Transverse colon (tissue), 4 donors: Measurements from ENCODE around the gene CCNI. TPM values are rescaled to one million over a fixed set of nuclear protein-coding genes. Genes with fewer than 3 reads are reported as not detected.

ENCODE experiments used
- DNase-seq: peaks from one replicate; pipeline ENCODE4 v3.0.0-alpha.2; 2019
- H3K27ac ChIP-seq, 4 donors: fragments of 200-600 bp; sonication (generic); 2 replicates each; pipeline ENCODE4 v1.5.1; 2016 to 2018; ENCODE audit warnings: inconsistent platforms in 4 of 4
- H3K27me3 ChIP-seq: fragments of 200-600 bp; sonication (generic); 2 replicates; pipeline ENCODE4 v1.5.1; 2017; ENCODE audit warnings: inconsistent platforms
- H3K36me3 ChIP-seq, 4 donors: fragments of 200-600 bp; sonication (generic); 2 replicates each; pipeline ENCODE4 v1.5.1; 2017 to 2019; ENCODE audit warnings: inconsistent platforms in 4 of 4
- H3K4me1 ChIP-seq, 4 donors: fragments of 200-600 bp; sonication (generic); 2 replicates each; pipeline ENCODE4 v1.5.1; 2017 to 2020; ENCODE audit warnings: inconsistent platforms in 4 of 4
- H3K4me3 ChIP-seq, 4 donors: fragments of 200-600 bp; sonication (generic); 1 replicate in 1 of 4; 2 replicates in 3 of 4; pipeline versions ENCODE4 v1.5.1 to v1.6.1; 2017 to 2019; ENCODE audit warnings: inconsistent platforms in 4 of 4
- H3K9me3 ChIP-seq, 2 donors: fragments of 200-600 bp; sonication (generic); 2 replicates each; pipeline ENCODE4 v1.5.1; 2017 to 2019; ENCODE audit warnings: inconsistent platforms in 2 of 2
- CTCF ChIP-seq, 5 experiments: fragments of 200-600 bp in 3 of 5; fragments of 450-650 bp in 2 of 5; sonication (generic) in 3 of 5; IDR thresholded peaks; 1 replicate in 2 of 5; 2 replicates in 3 of 5; pipeline ENCODE4 v1.5.1; 2016 to 2017; ENCODE audit warnings: antibody characterized with exemption in 5 of 5, inconsistent platforms in 3 of 5, mild to moderate bottlenecking in 2 of 5, moderate library complexity in 1 of 5
- EP300 ChIP-seq: sonication (generic); formaldehyde crosslinking; IDR thresholded peaks from one replicate; pipeline ENCODE4 v1.6.1; 2017; ENCODE audit warnings: antibody characterized with exemption, low read depth
- POLR2A ChIP-seq: fragments of 450-650 bp; IDR thresholded peaks from one replicate; pipeline ENCODE4 v1.6.1; 2016; ENCODE audit warnings: antibody characterized with exemption, mild to moderate bottlenecking, moderate library complexity
- POLR2AphosphoS5 ChIP-seq, 3 donors: sonication (generic); formaldehyde crosslinking; IDR thresholded peaks; one replicate each; pipeline ENCODE4 v1.6.1; 2016; ENCODE audit warnings: antibody characterized with exemption in 3 of 3
- WGBS, 2 donors: methylation state at CpG; one replicate each; pipeline ENCODE4 v1.1.5; 2018; ENCODE audit warnings: low coverage in 1 of 2; 5-methylcytosine and 5-hydroxymethylcytosine counted together
- in situ Hi-C, 4 donors: fragments of 200-750 bp; cut with MboI; loops; one replicate each; pipeline versions ENCODE4 v1.15.0 to v1.15.1; 2017; ENCODE audit warnings: low sequenced_read_pairs in 3 of 4, low pct_ligation_motif_present in 1 of 4, low pct_unique_long_range_greater_than_20kb in 1 of 4
- intact Hi-C: fragments of 100-400 bp; cut with DNase I; formaldehyde crosslinking; loops from one replicate; pipeline ENCODE4 v1.15.1; 2023; ENCODE audit warnings: low total_unique reads
- total RNA-seq, 4 donors: library from RNA; depleted of rRNA; stranded (reverse); fragments of >200 nt; gene quantifications; one replicate each; pipeline ENCODE4 v1.1.0, GENCODE V29; 2016

CCNI gene
- total RNA-seq, 4 donors from 2014 or later: 91.7 to 206 (median 154) TPM

- Histone ChIP-seq H3K4me3 (no peak overlapping the region), H3K9me3 (no peaks in the 10 kb centered on the region), H3K27ac (no peak overlapping the region), H3K4me1 (no peaks in the 10 kb centered on the region), H3K27me3 (no peaks in the 10 kb centered on the region), H3K36me3 (peaks cover 0 to 42% (median 10%) of the 10 kb centered on the region in 4 donors)
- intact Hi-C loops: no loop called here
- in situ Hi-C loops: loop anchor here in 1 of 4 donors (10.0 kb wide), 1 partner anchor 77 kb away; the partner anchor contains the start of gene SEPTIN11
- TF ChIP-seq EP300 (no peak), CTCF (IDR thresholded peaks at IDR 0.05) (no peak), POLR2AphosphoS5 (IDR thresholded peaks at IDR 0.05) (no peak), POLR2A (no peak)
- DNase-seq: no peak
- 76% methylated on average over 5 of the region's 5 CpGs; no CpG with 5 or more reads in 1 of the 2 donors for WGBS, 2 donors
These were observed 54.1 kb downstream of the CCNI start for GRCh38 chr4:77021614-77022089.

- DNase-seq: no peak
- WGBS, 2 donors: 80 to 88% methylated on average over 1 to 3 of the region's 3 CpGs
- H3K36me3 ChIP-seq: peaks cover 0 to 49% (median 16%) of the 10 kb centered on the region in 4 donors
- TF ChIP-seq POLR2A (no peak), CTCF (IDR thresholded peaks at IDR 0.05) (no peak), POLR2AphosphoS5 (IDR thresholded peaks at IDR 0.05) (no peak), EP300 (no peak)
- no peaks in the 10 kb centered on the region for H3K27me3 ChIP-seq
- no peaks in the 10 kb centered on the region for H3K9me3 ChIP-seq
- no peak overlapping the region for H3K27ac ChIP-seq
- no peaks in the 10 kb centered on the region for H3K4me1 ChIP-seq
- in situ Hi-C loops: loop anchor here in 1 of 4 donors (10.0 kb wide), 1 partner anchor 75 kb away; the partner anchor contains the start of gene SEPTIN11
- intact Hi-C loops: no loop called here
- H3K4me3 ChIP-seq: no peak overlapping the region
These were observed 55.8 kb downstream of the CCNI start for GRCh38 chr4:77020017-77020416.

GRCh38 chr4:77015390-77015789 lies 60.4 kb downstream of the CCNI start:
- no peak for TF ChIP-seq POLR2AphosphoS5 (IDR thresholded peaks at IDR 0.05)
- no peak for TF ChIP-seq CTCF (IDR thresholded peaks at IDR 0.05)
- TF ChIP-seq EP300: no peak
- TF ChIP-seq POLR2A: no peak
- DNase-seq: no peak
- no peaks in the 10 kb centered on the region for H3K9me3 ChIP-seq
- H3K4me3 ChIP-seq: no peak overlapping the region
- peaks cover 0 to 8% (median 0%) of the 10 kb centered on the region in 4 donors for H3K4me1 ChIP-seq
- intact Hi-C loops: no loop called here
- peaks cover 0 to 22% (median 7%) of the 10 kb centered on the region in 4 donors for H3K36me3 ChIP-seq
- 50 to 62% methylated on average over 1 of the region's 1 CpG for WGBS, 2 donors
- in situ Hi-C loops: no loop called here
- H3K27me3 ChIP-seq: no peaks in the 10 kb centered on the region
- no peak overlapping the region for H3K27ac ChIP-seq

GRCh38 chr4:77014256-77014655 lies 61.5 kb downstream of the CCNI start:
- H3K9me3 ChIP-seq: no peaks in the 10 kb centered on the region
- in situ Hi-C loops (no loop called here), intact Hi-C loops (no loop called here)
- WGBS, 2 donors: 84 to 100% methylated on average over 1 of the region's 1 CpG
- DNase-seq: no peak
- H3K36me3 ChIP-seq: peaks cover 0 to 22% (median 6%) of the 10 kb centered on the region in 4 donors
- no peak overlapping the region for H3K4me3 ChIP-seq
- peaks cover 0 to 15% (median 0%) of the 10 kb centered on the region in 4 donors for H3K4me1 ChIP-seq
- no peaks in the 10 kb centered on the region for H3K27me3 ChIP-seq
- no peak overlapping the region for H3K27ac ChIP-seq
- TF ChIP-seq EP300 (no peak), POLR2A (no peak), CTCF (IDR thresholded peaks at IDR 0.05) (no peak), POLR2AphosphoS5 (IDR thresholded peaks at IDR 0.05) (no peak)
